GM12878 (cell line): Measurements from ENCODE around the gene RNF32. TPM values are rescaled to one million over a fixed set of nuclear protein-coding genes. Genes with fewer than 3 reads are reported as not detected.

Experiments
- ATAC-seq: fragments of 200-7000 bp; cut with Tn5 transposase; 3 replicates; pipeline ENCODE4 v1.9.1; 2020; ENCODE audit warnings: mild to moderate bottlenecking, moderate library complexity
- BruUV-seq: library from RNA; stranded (reverse); fragments of 400-500 nt; replicated peaks from 2 replicates; lab custom pipeline; 2021; lab: Mats Ljungman, UMichigan
- CTCF ChIA-PET: fragments of 300-600 bp; sonication (Branson Sonifier 250); formaldehyde crosslinking; extraction: SDS; loops from one replicate; lab custom pipeline; 2021; ENCODE audit warnings: inconsistent platforms; lab: Yijun Ruan, JAX
- POLR2A ChIA-PET: fragments of 350-600 bp; formaldehyde crosslinking; extraction: SDS; loops from one replicate; lab custom pipeline; 2021; ENCODE audit warnings: inconsistent platforms; lab: Charles Lee
- RAD21 ChIA-PET: fragments of 300-600 bp; sonication (Branson Sonifier 250); formaldehyde crosslinking; loops from one replicate; lab custom pipeline; 2023; ENCODE audit warnings: antibody characterized with exemption; ENCODE audit not compliant: unreplicated experiment; lab: Charles Lee
- SMC1A ChIA-PET: fragments of 300-600 bp; sonication (Branson Sonifier 250); formaldehyde crosslinking; loops from one replicate; lab custom pipeline; 2023; ENCODE audit not compliant: unreplicated experiment, uncharacterized antibody; lab: Charles Lee
- DNase-seq: peaks from one replicate; pipeline ENCODE4 v3.0.0-alpha.2; 2011; ENCODE audit warnings: low read depth, low spot score
- FAIRE-seq: peaks from 3 replicates; lab custom pipeline; 2011; peaks lifted over from hg19 to GRCh38; lab: Jason Lieb, UNC
- H2AFZ ChIP-seq: 2 replicates; pipeline ENCODE4 v1.6.0; 2011; ENCODE audit warnings: low read depth, low read length, control low read depth; ENCODE audit not compliant: control insufficient read depth
- H3K27ac ChIP-seq: 2 replicates; pipeline ENCODE4 v1.5.1; 2011; ENCODE audit warnings: control low read depth; ENCODE audit not compliant: control insufficient read depth, insufficient read depth
- H3K27me3 ChIP-seq, 2 experiments: replicated peaks in 1 of 2; 2 replicates each; pipeline versions ENCODE4 v1.6.0 to v1.6.1; 2011; ENCODE audit warnings: low read length in 1 of 2; ENCODE audit not compliant: control insufficient read depth in 2 of 2, insufficient read depth in 2 of 2
- H3K36me3 ChIP-seq, 2 experiments: 2 replicates each; pipeline ENCODE4 v1.5.1; 2011; ENCODE audit warnings: low read length in 1 of 2; ENCODE audit not compliant: control insufficient read depth in 2 of 2, insufficient read depth in 2 of 2
- H3K4me1 ChIP-seq: 2 replicates; pipeline ENCODE4 v1.6.1; 2011; ENCODE audit warnings: mild to moderate bottlenecking, low read length, moderate library complexity, mixed read lengths; ENCODE audit not compliant: control insufficient read depth, insufficient read depth
- H3K4me2 ChIP-seq: 2 replicates; pipeline ENCODE4 v1.6.0; 2011; ENCODE audit warnings: control low read depth; ENCODE audit not compliant: control insufficient read depth, insufficient read depth
- H3K4me3 ChIP-seq: fragments of 200-600 bp; sonication (generic); 2 replicates; pipeline ENCODE4 v1.5.1; 2016
- H3K79me2 ChIP-seq: 2 replicates; pipeline ENCODE4 v1.6.0; 2011; ENCODE audit warnings: low read length; ENCODE audit not compliant: control insufficient read depth, insufficient read depth
- H3K9ac ChIP-seq: 2 replicates; pipeline ENCODE4 v1.8.0; 2011; ENCODE audit warnings: low read length, control low read depth, mixed read lengths; ENCODE audit not compliant: control insufficient read depth, insufficient read depth
- H3K9me3 ChIP-seq: replicated peaks from 3 replicates; pipeline ENCODE4 v1.5.1; 2011; ENCODE audit warnings: mild to moderate bottlenecking, low read length; ENCODE audit not compliant: control insufficient read depth, insufficient read depth
- H4K20me1 ChIP-seq: 2 replicates; pipeline ENCODE4 v1.6.0; 2011; ENCODE audit not compliant: control insufficient read depth, insufficient read depth
- CHD2 ChIP-seq: IDR thresholded peaks from 2 replicates; pipeline ENCODE4 v1.6.1; 2011; ENCODE audit warnings: low read depth, low read length, improper control_type of control experiment, borderline replicate concordance
- EED ChIP-seq: sonication (generic); IDR thresholded peaks from 2 replicates; pipeline ENCODE4 v1.6.1; 2016; ENCODE audit warnings: antibody characterized with exemption, low read depth
- IKZF2 ChIP-seq, 2 experiments: fragments of 450-650 bp; IDR thresholded peaks; 2 replicates each; pipeline ENCODE4 v1.6.1; 2017; ENCODE audit warnings: mild to moderate bottlenecking in 2 of 2, moderate library complexity in 2 of 2
- IRF4 ChIP-seq: IDR thresholded peaks from 2 replicates; pipeline ENCODE4 v1.6.1; 2011; ENCODE audit warnings: low read depth, low read length
- NFXL1 ChIP-seq: fragments of 450-650 bp; IDR thresholded peaks from 2 replicates; pipeline ENCODE4 v1.6.1; 2017; ENCODE audit warnings: antibody characterized with exemption, mild to moderate bottlenecking, borderline replicate concordance
- PAX8 ChIP-seq: fragments of 450-650 bp; IDR thresholded peaks from 2 replicates; pipeline ENCODE4 v1.6.1; 2017; ENCODE audit warnings: mild to moderate bottlenecking, moderate library complexity
- SMAD1 ChIP-seq: fragments of 450-650 bp; IDR thresholded peaks from 2 replicates; pipeline ENCODE4 v1.6.1; 2018; ENCODE audit warnings: mild to moderate bottlenecking, low read depth; ENCODE audit not compliant: partially characterized antibody
- SMAD5 ChIP-seq: IDR thresholded peaks from 2 replicates; pipeline ENCODE4 v1.6.1; 2016; ENCODE audit warnings: antibody characterized with exemption, low read depth
- SP1 ChIP-seq: IDR thresholded peaks from one replicate; pipeline ENCODE4 v1.6.1; 2011; ENCODE audit warnings: low read depth, low read length
- SREBF2 ChIP-seq: IDR thresholded peaks from 2 replicates; pipeline ENCODE4 v1.6.1; 2012; ENCODE audit warnings: mild to moderate bottlenecking, low read length
- SUPT20H ChIP-seq: IDR thresholded peaks from 2 replicates; pipeline ENCODE4 v1.6.1; 2011; ENCODE audit warnings: low read depth, mild to moderate bottlenecking, low read length, moderate library complexity, borderline replicate concordance; ENCODE audit not compliant: control insufficient read depth
- TBL1XR1 ChIP-seq: IDR thresholded peaks from 2 replicates; pipeline ENCODE4 v1.6.1; 2012; ENCODE audit warnings: low read depth, low read length, improper control_type of control experiment
- TCF12 ChIP-seq: IDR thresholded peaks from 2 replicates; pipeline ENCODE4 v1.6.1; 2011; ENCODE audit warnings: low read depth, mild to moderate bottlenecking, low read length
- ZNF207 ChIP-seq: fragments of 450-650 bp; IDR thresholded peaks from 2 replicates; pipeline ENCODE4 v1.6.1; 2014; ENCODE audit warnings: antibody characterized with exemption, mild to moderate bottlenecking, borderline replicate concordance
- ZNF274 ChIP-seq: IDR thresholded peaks from one replicate; pipeline ENCODE4 v1.8.0; 2011; ENCODE audit not compliant: insufficient read length, insufficient read depth
- ZZZ3 ChIP-seq: IDR thresholded peaks from 2 replicates; pipeline ENCODE4 v1.6.1; 2011; ENCODE audit warnings: low read depth; ENCODE audit not compliant: control insufficient read depth, insufficient read length
- WGBS: methylation state at CpG from one replicate; pipeline ENCODE4 v1.1.6; 2016; ENCODE audit warnings: low lambda C conversion rate; ENCODE audit not compliant: insufficient replicate concordance, insufficient coverage; ENCODE audit errors: missing lambda C conversion rate; 5-methylcytosine and 5-hydroxymethylcytosine counted together
- in situ Hi-C: fragments of 300-500 bp; cut with MboI; formaldehyde crosslinking; loops from 9 replicates; pipeline ENCODE4 v1.14.3; 2018; ENCODE audit warnings: mixed read lengths
- intact Hi-C: fragments of 100-400 bp; cut with micrococcal nuclease; formaldehyde crosslinking; loops from one replicate; pipeline ENCODE4 v1.14.2; 2022; ENCODE audit not compliant: unreplicated experiment
- polyA plus RNA-seq, 11 experiments: library from polyadenylated mRNA; depleted of rRNA in 4 of 11; unstranded in 6 of 11; stranded (reverse) in 5 of 11; fragments of >200 nt; fragmentation: Nextera tagmentation in 4 of 11; fragmentation: Illumina TruSeq in 1 of 11; extraction: Ambion mirVana in 4 of 11; extraction: Trizol in 1 of 11; gene quantifications; 1 replicate in 1 of 11; 2 replicates in 10 of 11; pipeline versions ENCODE4 v1.2.1 to v1.2.3, GENCODE V29; 2011 to 2016; ENCODE audit warnings: inconsistent platforms in 2 of 11, missing spikeins in 2 of 11, low read depth in 1 of 11
- total RNA-seq, 4 experiments: library from RNA; depleted of rRNA in 3 of 4; stranded (reverse); fragments of >200 nt in 3 of 4; fragmentation: Illumina TruSeq in 1 of 4; extraction: Trizol in 1 of 4; gene quantifications; 2 replicates each; pipeline versions ENCODE4 v1.2.1 to v1.2.3, GENCODE V29; 2013 to 2021
- TF ChIP-seq, protein P1 (sequence below): fragments of 450-650 bp; formaldehyde crosslinking; IDR thresholded peaks from 2 replicates; pipeline ENCODE4 v1.5.0; 2022; ENCODE audit warnings: mild to moderate bottlenecking, missing genetic modification characterization
- TF ChIP-seq, protein P2 (sequence below): fragments of 450-650 bp; IDR thresholded peaks from 2 replicates; pipeline ENCODE4 v1.6.1; 2017; ENCODE audit warnings: mild to moderate bottlenecking, moderate library complexity

Gene RNF32
- total and polyA plus RNA-seq, 10 of the 15 experiments (the other 5 are each of a cell fraction or from before 2014, with no cell fraction given): 2.5 to 7.2 (median 3.7) TPM

- TF ChIP-seq, protein P1, sequence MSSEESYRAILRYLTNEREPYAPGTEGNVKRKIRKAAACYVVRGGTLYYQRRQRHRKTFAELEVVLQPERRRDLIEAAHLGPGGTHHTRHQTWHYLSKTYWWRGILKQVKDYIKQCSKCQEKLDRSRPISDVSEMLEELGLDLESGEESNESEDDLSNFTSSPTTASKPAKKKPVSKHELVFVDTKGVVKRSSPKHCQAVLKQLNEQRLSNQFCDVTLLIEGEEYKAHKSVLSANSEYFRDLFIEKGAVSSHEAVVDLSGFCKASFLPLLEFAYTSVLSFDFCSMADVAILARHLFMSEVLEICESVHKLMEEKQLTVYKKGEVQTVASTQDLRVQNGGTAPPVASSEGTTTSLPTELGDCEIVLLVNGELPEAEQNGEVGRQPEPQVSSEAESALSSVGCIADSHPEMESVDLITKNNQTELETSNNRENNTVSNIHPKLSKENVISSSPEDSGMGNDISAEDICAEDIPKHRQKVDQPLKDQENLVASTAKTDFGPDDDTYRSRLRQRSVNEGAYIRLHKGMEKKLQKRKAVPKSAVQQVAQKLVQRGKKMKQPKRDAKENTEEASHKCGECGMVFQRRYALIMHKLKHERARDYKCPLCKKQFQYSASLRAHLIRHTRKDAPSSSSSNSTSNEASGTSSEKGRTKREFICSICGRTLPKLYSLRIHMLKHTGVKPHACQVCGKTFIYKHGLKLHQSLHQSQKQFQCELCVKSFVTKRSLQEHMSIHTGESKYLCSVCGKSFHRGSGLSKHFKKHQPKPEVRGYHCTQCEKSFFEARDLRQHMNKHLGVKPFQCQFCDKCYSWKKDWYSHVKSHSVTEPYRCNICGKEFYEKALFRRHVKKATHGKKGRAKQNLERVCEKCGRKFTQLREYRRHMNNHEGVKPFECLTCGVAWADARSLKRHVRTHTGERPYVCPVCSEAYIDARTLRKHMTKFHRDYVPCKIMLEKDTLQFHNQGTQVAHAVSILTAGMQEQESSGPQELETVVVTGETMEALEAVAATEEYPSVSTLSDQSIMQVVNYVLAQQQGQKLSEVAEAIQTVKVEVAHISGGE (CRISPR knock-in tag): no peak
- TF ChIP-seq PAX8: no peak
- no peak for TF ChIP-seq SMAD5
- TF ChIP-seq IRF4: no peak
These were observed 34.4 kb upstream of the RNF32 start (continued) for GRCh38 chr7:156606135-156606534.

GRCh38 chr7:156606691-156607331, 33.8 kb upstream of the RNF32 start:
- Histone ChIP-seq H3K79me2 (no peaks in the 10 kb centered on the region), H4K20me1 (no peaks in the 10 kb centered on the region), H3K4me1 (no peaks in the 10 kb centered on the region), H2AFZ (no peak overlapping the region), H3K9me3 (no peaks in the 10 kb centered on the region), H3K36me3 (no peaks in the 10 kb centered on the region), H3K4me2 (no peak overlapping the region), H3K27ac (no peak overlapping the region), H3K27me3 (no peaks in the 10 kb centered on the region; a peak in 1 of 4 replicates), H3K4me3 (no peak overlapping the region), H3K9ac (no peak overlapping the region)
- DNase-seq: no peak
- intact Hi-C loops (no loop called here), in situ Hi-C loops (no loop called here)
- no TSS peak for BruUV-seq
- SMC1A ChIA-PET: no interaction called here
- RAD21 ChIA-PET: no interaction called here
- 73% methylated on average over 4 of the region's 14 CpGs for WGBS
- POLR2A ChIA-PET: no interaction called here
- no peak for ATAC-seq
- no peak for FAIRE-seq
- CTCF ChIA-PET: no interaction called here
- TF ChIP-seq, protein P2, sequence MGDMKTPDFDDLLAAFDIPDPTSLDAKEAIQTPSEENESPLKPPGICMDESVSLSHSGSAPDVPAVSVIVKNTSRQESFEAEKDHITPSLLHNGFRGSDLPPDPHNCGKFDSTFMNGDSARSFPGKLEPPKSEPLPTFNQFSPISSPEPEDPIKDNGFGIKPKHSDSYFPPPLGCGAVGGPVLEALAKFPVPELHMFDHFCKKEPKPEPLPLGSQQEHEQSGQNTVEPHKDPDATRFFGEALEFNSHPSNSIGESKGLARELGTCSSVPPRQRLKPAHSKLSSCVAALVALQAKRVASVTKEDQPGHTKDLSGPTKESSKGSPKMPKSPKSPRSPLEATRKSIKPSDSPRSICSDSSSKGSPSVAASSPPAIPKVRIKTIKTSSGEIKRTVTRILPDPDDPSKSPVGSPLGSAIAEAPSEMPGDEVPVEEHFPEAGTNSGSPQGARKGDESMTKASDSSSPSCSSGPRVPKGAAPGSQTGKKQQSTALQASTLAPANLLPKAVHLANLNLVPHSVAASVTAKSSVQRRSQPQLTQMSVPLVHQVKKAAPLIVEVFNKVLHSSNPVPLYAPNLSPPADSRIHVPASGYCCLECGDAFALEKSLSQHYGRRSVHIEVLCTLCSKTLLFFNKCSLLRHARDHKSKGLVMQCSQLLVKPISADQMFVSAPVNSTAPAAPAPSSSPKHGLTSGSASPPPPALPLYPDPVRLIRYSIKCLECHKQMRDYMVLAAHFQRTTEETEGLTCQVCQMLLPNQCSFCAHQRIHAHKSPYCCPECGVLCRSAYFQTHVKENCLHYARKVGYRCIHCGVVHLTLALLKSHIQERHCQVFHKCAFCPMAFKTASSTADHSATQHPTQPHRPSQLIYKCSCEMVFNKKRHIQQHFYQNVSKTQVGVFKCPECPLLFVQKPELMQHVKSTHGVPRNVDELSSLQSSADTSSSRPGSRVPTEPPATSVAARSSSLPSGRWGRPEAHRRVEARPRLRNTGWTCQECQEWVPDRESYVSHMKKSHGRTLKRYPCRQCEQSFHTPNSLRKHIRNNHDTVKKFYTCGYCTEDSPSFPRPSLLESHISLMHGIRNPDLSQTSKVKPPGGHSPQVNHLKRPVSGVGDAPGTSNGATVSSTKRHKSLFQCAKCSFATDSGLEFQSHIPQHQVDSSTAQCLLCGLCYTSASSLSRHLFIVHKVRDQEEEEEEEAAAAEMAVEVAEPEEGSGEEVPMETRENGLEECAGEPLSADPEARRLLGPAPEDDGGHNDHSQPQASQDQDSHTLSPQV: no peak
- TF ChIP-seq SMAD1 (no peak), TBL1XR1 (no peak), ZNF274 (no peak), CHD2 (no peak), IKZF2 (IDR thresholded peaks at IDR 0.05) (no peak), EED (no peak), TCF12 (no peak), SUPT20H (no peak), ZNF207 (no peak), SREBF2 (no peak), SP1 (no peak), ZZZ3 (no peak), NFXL1 (no peak)
